Diencephalon (tissue), 1 donor: ENCODE data around the gene SPINK14. TPM values are rescaled to one million over a fixed set of nuclear protein-coding genes. Genes with fewer than 3 reads are reported as not detected.

Experiments
- small RNA-seq: library from RNA; depleted of rRNA; stranded (forward); fragments of <200 nt; gene quantifications from one replicate; pipeline ENCODE3, GENCODE V24; 2014
- total RNA-seq: library from RNA; depleted of rRNA; stranded (reverse); fragments of >200 nt; gene quantifications from one replicate; pipeline ENCODE4 v1.2.3, GENCODE V29; 2014

SPINK14 gene, protein sequence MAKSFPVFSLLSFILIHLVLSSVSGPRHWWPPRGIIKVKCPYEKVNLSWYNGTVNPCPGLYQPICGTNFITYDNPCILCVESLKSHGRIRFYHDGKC
- not detected for total RNA-seq

DNA sequence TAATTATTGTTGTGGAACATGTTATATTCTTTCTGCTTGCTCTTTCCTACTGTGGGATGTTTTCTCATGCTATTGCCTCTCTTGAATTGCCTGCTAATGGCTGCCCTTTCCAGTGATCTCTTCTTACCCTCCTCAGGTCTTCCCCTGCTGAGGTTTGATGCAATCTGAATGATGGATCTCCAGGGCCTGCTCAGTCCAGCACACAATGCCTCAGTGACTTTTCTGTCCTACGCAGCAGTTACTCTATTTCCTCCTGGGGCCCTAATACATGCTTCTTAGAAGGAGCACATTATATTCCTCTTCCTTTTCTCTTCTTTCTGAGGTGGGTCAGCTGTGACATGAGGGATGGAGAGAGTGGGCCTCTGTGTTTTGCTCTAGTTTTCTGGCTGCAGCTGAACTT is at the start of gene SPINK14:
Gene SPINK14 (plus strand): TSS at position 301 of the 400 bp plus-strand sequence. CDS start 1,187 bp downstream, outside the sequence.

DNA sequence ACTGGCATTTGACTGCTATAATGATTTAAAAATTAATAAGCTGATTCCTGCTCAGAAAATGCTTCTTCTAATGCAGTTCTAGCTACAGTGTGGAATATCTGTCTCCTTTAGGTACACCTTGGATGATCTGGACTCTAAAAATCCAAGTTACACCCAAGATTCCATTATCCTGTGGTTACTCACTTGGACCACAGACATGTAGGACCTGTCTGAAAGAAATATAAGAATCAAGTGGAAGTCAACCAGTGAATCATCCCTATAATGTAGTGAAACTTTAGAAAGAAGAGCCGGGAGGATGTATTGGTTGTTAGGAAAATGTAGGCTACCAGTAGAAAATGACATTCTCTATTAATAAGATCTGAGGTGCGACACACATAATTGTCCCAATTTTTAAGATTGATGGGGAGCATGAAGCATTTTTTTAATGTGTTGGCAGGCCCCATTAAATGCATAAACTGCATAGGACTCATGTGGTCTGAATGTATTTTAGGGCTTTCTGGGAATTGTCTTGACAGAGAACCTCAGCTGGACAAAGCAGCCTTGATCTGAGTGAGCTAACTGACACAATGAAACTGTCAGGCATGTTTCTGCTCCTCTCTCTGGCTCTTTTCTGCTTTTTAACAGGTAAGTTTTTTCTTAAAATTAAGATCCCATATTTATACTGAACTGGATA is 34.3 kb downstream of the SPINK14 start, which contains the start of gene SPINK6:
Gene SPINK6 (plus strand): TSS at position 512 of the 673 bp plus-strand sequence. CDS start 55 bp downstream, at position 567.

Small RNAs within 50 kb of the gene (small RNA-seq; reads per million reads assigned to genes)
- not detected for gene HMGN1P16

Other genes with a start within 250 kb of the SPINK14 start
- gene SPINK5, start 104.6 kb upstream of the SPINK14 start, total RNA-seq: not detected
- gene SPINK6, start 34.5 kb downstream of the SPINK14 start, total RNA-seq: not detected
- gene MARCOL, start 70.0 kb downstream of the SPINK14 start, total RNA-seq: not detected
- gene SPINK13, start 100.2 kb downstream of the SPINK14 start, total RNA-seq: not detected
- not detected for gene SPINK7, start 143.9 kb downstream of the SPINK14 start, total RNA-seq
- not detected for gene SPINK9, start 167.0 kb downstream of the SPINK14 start, total RNA-seq
- 68.3 TPM for gene FBXO38, start 215.4 kb downstream of the SPINK14 start, total RNA-seq